Loucy (cell line): ENCODE data around the gene ZFYVE26.
"Not testable (repeated sequence)": the region's sequence is repeated elsewhere in the genome, so short reads cannot be mapped to it uniquely, and the experiment has no call there.

Experiments used
- H2AFZ ChIP-seq: fragments of 200-600 bp; sonication (generic); 2 replicates; pipeline ENCODE4 v1.6.0; 2016; ENCODE audit warnings: antibody characterized with exemption, mild to moderate bottlenecking, low read length, moderate library complexity
- H3F3A ChIP-seq: fragments of 200-600 bp; 2 replicates; pipeline ENCODE4 v1.6.0; 2016; ENCODE audit warnings: antibody characterized with exemption, low read depth, mild to moderate bottlenecking
- H3K27me3 ChIP-seq: fragments of 200-600 bp; sonication (generic); 2 replicates; pipeline ENCODE4 v1.6.1; 2014; ENCODE audit warnings: low read length, mild to moderate bottlenecking; ENCODE audit not compliant: insufficient read depth, poor library complexity, severe bottlenecking
- H3K36me3 ChIP-seq: fragments of 200-600 bp; sonication (generic); 2 replicates; pipeline ENCODE4 v1.6.1; 2016; ENCODE audit warnings: low read length; ENCODE audit not compliant: insufficient read depth
- H3K4me1 ChIP-seq: fragments of 200-600 bp; sonication (generic); 2 replicates; pipeline ENCODE4 v1.5.1; 2014; ENCODE audit warnings: low read length, mild to moderate bottlenecking; ENCODE audit not compliant: insufficient read depth, poor library complexity, severe bottlenecking
- H3K4me2 ChIP-seq: fragments of 200-600 bp; sonication (generic); 2 replicates; pipeline ENCODE4 v1.6.0; 2014; ENCODE audit warnings: antibody characterized with exemption, low read length, low read depth, mild to moderate bottlenecking; ENCODE audit not compliant: poor library complexity, severe bottlenecking
- H3K4me3 ChIP-seq: fragments of 200-600 bp; sonication (generic); 2 replicates; pipeline ENCODE4 v1.5.1; 2014; ENCODE audit warnings: low read length, mild to moderate bottlenecking, mixed read lengths; ENCODE audit not compliant: poor library complexity, severe bottlenecking
- H3K79me2 ChIP-seq: fragments of 200-600 bp; sonication (generic); 2 replicates; pipeline ENCODE4 v1.6.1; 2014; ENCODE audit warnings: low read length; ENCODE audit not compliant: insufficient read depth
- H3K9ac ChIP-seq: fragments of 200-600 bp; sonication (generic); 2 replicates; pipeline ENCODE4 v1.6.0; 2014; ENCODE audit warnings: mild to moderate bottlenecking, low read depth, low read length, moderate library complexity; ENCODE audit not compliant: poor library complexity, severe bottlenecking
- H3K9me2 ChIP-seq: fragments of 200-600 bp; sonication (generic); replicated peaks from 2 replicates; pipeline ENCODE4 v1.6.1; 2016; ENCODE audit warnings: low read depth, low read length, mixed read lengths
- H3K9me3 ChIP-seq: fragments of 200-600 bp; sonication (generic); 2 replicates; pipeline ENCODE4 v1.6.1; 2014; ENCODE audit warnings: mild to moderate bottlenecking, antibody characterized with exemption, low read length, low read depth; ENCODE audit not compliant: insufficient read depth
- H4K20me1 ChIP-seq: fragments of 200-600 bp; sonication (generic); 2 replicates; pipeline ENCODE4 v1.6.0; 2014; ENCODE audit warnings: antibody characterized with exemption, low read length, mild to moderate bottlenecking; ENCODE audit not compliant: insufficient read depth, poor library complexity, severe bottlenecking
- CTCF ChIP-seq: fragments of 200-600 bp; sonication (generic); conservative IDR thresholded peaks from 2 replicates; pipeline ENCODE4 v1.5.1; 2014; ENCODE audit warnings: mild to moderate bottlenecking, antibody characterized with exemption, low read length
- EZH2phosphoT487 ChIP-seq: fragments of 200-600 bp; IDR thresholded peaks from 2 replicates; pipeline ENCODE4 v1.6.1; 2018; ENCODE audit warnings: antibody characterized with exemption, mild to moderate bottlenecking, moderate library complexity, borderline replicate concordance

The ZFYVE26 gene

GRCh38 chr14:67705211-67705610, 111.2 kb downstream of the ZFYVE26 start:
- H3K4me1 ChIP-seq, result no peaks in the 10 kb centered on the region
- H3K9ac ChIP-seq, result no peak overlapping the region
- no peaks in the 10 kb centered on the region for H3K36me3 ChIP-seq
- H3K9me2 ChIP-seq, result no peaks in the 10 kb centered on the region
- no peak overlapping the region for H3K4me2 ChIP-seq
- H3K9me3 ChIP-seq, result peaks cover 14% of the 10 kb centered on the region; the same call in 1 of the 2 replicates
- no peaks in the 10 kb centered on the region for H3F3A ChIP-seq
- TF ChIP-seq EZH2phosphoT487 (no peak), CTCF (no peak)
- no peak overlapping the region for H3K4me3 ChIP-seq
- no peaks in the 10 kb centered on the region for H3K27me3 ChIP-seq
- no peaks in the 10 kb centered on the region for H4K20me1 ChIP-seq
- H2AFZ ChIP-seq, result no peak overlapping the region
- H3K79me2 ChIP-seq, result no peaks in the 10 kb centered on the region

- H2AFZ ChIP-seq, result peak overlapping the region; percentile 66
- no peak overlapping the region for H3K9ac ChIP-seq
- no peaks in the 10 kb centered on the region for H3K27me3 ChIP-seq
- H3F3A ChIP-seq, result no peaks in the 10 kb centered on the region
- no peaks in the 10 kb centered on the region for H4K20me1 ChIP-seq
- no peaks in the 10 kb centered on the region for H3K4me1 ChIP-seq
- H3K36me3 ChIP-seq, result no peaks in the 10 kb centered on the region
- H3K4me3 ChIP-seq, result no peak overlapping the region
- no peak overlapping the region for H3K4me2 ChIP-seq
- no peaks in the 10 kb centered on the region for H3K9me2 ChIP-seq
- TF ChIP-seq CTCF (peak; percentile 83), EZH2phosphoT487 (no peak)
- peaks cover 8% of the 10 kb centered on the region; the same call in 1 of the 2 replicates for H3K9me3 ChIP-seq
- H3K79me2 ChIP-seq, result no peaks in the 10 kb centered on the region
These were observed 111.8 kb downstream of the ZFYVE26 start for GRCh38 chr14:67704484-67705089.

GRCh38 chr14:67703997-67704396, 112.4 kb downstream of the ZFYVE26 start:
- no peaks in the 10 kb centered on the region for H3K9me2 ChIP-seq
- H3K9me3 ChIP-seq, result peaks cover 6% of the 10 kb centered on the region; the same call in 1 of the 2 replicates
- no peaks in the 10 kb centered on the region for H3F3A ChIP-seq
- H3K4me1 ChIP-seq, result no peaks in the 10 kb centered on the region
- H2AFZ ChIP-seq, result peak overlapping the region; percentile 66
- H3K4me3 ChIP-seq, result no peak overlapping the region
- no peaks in the 10 kb centered on the region for H4K20me1 ChIP-seq
- H3K4me2 ChIP-seq, result no peak overlapping the region
- H3K9ac ChIP-seq, result no peak overlapping the region
- no peak for TF ChIP-seq EZH2phosphoT487
- TF ChIP-seq CTCF, result no peak
- no peaks in the 10 kb centered on the region for H3K36me3 ChIP-seq
- no peaks in the 10 kb centered on the region for H3K27me3 ChIP-seq
- H3K79me2 ChIP-seq, result no peaks in the 10 kb centered on the region

- not testable (repeated sequence) for H4K20me1 ChIP-seq, H3K9ac ChIP-seq, H3K4me1 ChIP-seq, H3K9me2 ChIP-seq, H3K36me3 ChIP-seq, H3K4me3 ChIP-seq, H3K4me2 ChIP-seq, H3K79me2 ChIP-seq, H3F3A ChIP-seq, H2AFZ ChIP-seq, H3K27me3 ChIP-seq, H3K9me3 ChIP-seq
These were observed 114.9 kb downstream of the ZFYVE26 start, which contains the start of gene RDH12 for GRCh38 chr14:67701492-67701891. TSS of gene RDH12 (plus strand) at chr14:67701886. CDS start at chr14:67722643, 20,757 bp downstream.
